HG02610 (cell line): ENCODE results near the gene NPBWR2.
"Not testable (repeated sequence)": the region's sequence is repeated elsewhere in the genome, so short reads cannot be mapped to it uniquely, and the experiment has no call there.

Experiments
- ATAC-seq: cut with Tn5 transposase; IDR thresholded peaks from one replicate; pipeline ENCODE4 v1.9.1; 2021; ENCODE audit warnings: mild to moderate bottlenecking, moderate library complexity; ENCODE audit not compliant: unreplicated experiment

NPBWR2 gene

GRCh38 chr20:64119681-64120341, 12.4 kb upstream of the NPBWR2 start:
- ATAC-seq, result no peak

GRCh38 chr20:64119301-64119680, 11.9 kb upstream of the NPBWR2 start:
- no peak for ATAC-seq

GRCh38 chr20:64117432-64117777, 10.0 kb upstream of the NPBWR2 start:
- ATAC-seq, result not testable (repeated sequence)

GRCh38 chr20:64116541-64117431, 9.4 kb upstream of the NPBWR2 start:
- ATAC-seq, result no peak

GRCh38 chr20:64116016-64116415, 8.7 kb upstream of the NPBWR2 start:
- ATAC-seq, result no peak

- no peak for ATAC-seq
These were observed 8.0 kb upstream of the NPBWR2 start for GRCh38 chr20:64115171-64115911.

GRCh38 chr20:64114356-64114971, 7.1 kb upstream of the NPBWR2 start:
- ATAC-seq, result no peak

GRCh38 chr20:64113796-64114355, 6.5 kb upstream of the NPBWR2 start:
- no peak for ATAC-seq

GRCh38 chr20:64113444-64113775, 6.0 kb upstream of the NPBWR2 start:
- no peak for ATAC-seq

GRCh38 chr20:64112691-64113443, 5.5 kb upstream of the NPBWR2 start:
- no peak for ATAC-seq

- no peak for ATAC-seq
These were observed 4.7 kb upstream of the NPBWR2 start for GRCh38 chr20:64111841-64112641.

- no peak for ATAC-seq
These were observed 3.2 kb upstream of the NPBWR2 start for GRCh38 chr20:64110411-64111068.

GRCh38 chr20:64109831-64110391, 2.5 kb upstream of the NPBWR2 start:
- no peak for ATAC-seq

- no peak for ATAC-seq
These were observed 1.6 kb upstream of the NPBWR2 start for GRCh38 chr20:64108731-64109681.

- ATAC-seq, result no peak
These were observed 532 bp upstream of the NPBWR2 start for GRCh38 chr20:64107736-64108457.

- ATAC-seq, result no peak
These were observed 867 bp downstream of the NPBWR2 start for GRCh38 chr20:64106435-64106961.
